CD4-positive, alpha-beta T cell treated with Interleukin-4 for 1 hour (primary cell): ENCODE measurements around the gene ATG9B.
"Not testable (repeated sequence)": the region's sequence is repeated elsewhere in the genome, so short reads cannot be mapped to it uniquely, and the experiment has no call there.

ENCODE experiments used
- DNase-seq, 2 donors: peaks; one replicate each; pipeline ENCODE4 v3.0.0-alpha.2; 2020 to 2022

ATG9B gene

GRCh38 chr7:151014950-151015349 is 9.3 kb downstream of the ATG9B start:
- DNase-seq, result peak; percentile 44 to 51

- peak; percentile 96 to 97 for DNase-seq
Observed at GRCh38 chr7:151013733-151014497, 10.4 kb downstream of the ATG9B start.

- no peak for DNase-seq
Observed at GRCh38 chr7:151013356-151013732, 10.9 kb downstream of the ATG9B start.

GRCh38 chr7:151012911-151013347 is 11.4 kb downstream of the ATG9B start:
- DNase-seq, result peak in 1 of 2 donors; percentile 27

GRCh38 chr7:151012031-151012692 is 12.1 kb downstream of the ATG9B start:
- DNase-seq, result no peak

GRCh38 chr7:151011616-151012015 is 12.7 kb downstream of the ATG9B start:
- not testable (repeated sequence) for DNase-seq

- no peak for DNase-seq
Observed at GRCh38 chr7:151011097-151011409, 13.2 kb downstream of the ATG9B start.

GRCh38 chr7:151010307-151011096 is 13.8 kb downstream of the ATG9B start:
- peak; percentile 45 to 61 for DNase-seq

GRCh38 chr7:151010037-151010306 is 14.3 kb downstream of the ATG9B start:
- DNase-seq, result no peak

GRCh38 chr7:151009327-151010036 is 14.8 kb downstream of the ATG9B start:
- no peak for DNase-seq

- peak; percentile 76 to 87 for DNase-seq
Observed at GRCh38 chr7:151008511-151009323, 15.6 kb downstream of the ATG9B start.

GRCh38 chr7:151008143-151008510 is 16.2 kb downstream of the ATG9B start:
- DNase-seq, result peak in 1 of 2 donors; percentile 69

- no peak for DNase-seq
Observed at GRCh38 chr7:151007469-151007898, 16.8 kb downstream of the ATG9B start.

GRCh38 chr7:151006590-151007300 is 17.5 kb downstream of the ATG9B start:
- DNase-seq, result no peak

- DNase-seq, result no peak
Observed at GRCh38 chr7:151005566-151005965, 18.7 kb downstream of the ATG9B start.

- DNase-seq, result no peak
Observed at GRCh38 chr7:151003572-151003971, 20.7 kb downstream of the ATG9B start.

- DNase-seq, result no peak
Observed at GRCh38 chr7:151001546-151001945, 22.7 kb downstream of the ATG9B start.

- no peak for DNase-seq
Observed at GRCh38 chr7:151000897-151001495, 23.3 kb downstream of the ATG9B start.

- peak; percentile 55 to 63 for DNase-seq
Observed at GRCh38 chr7:150999497-151000230, 24.6 kb downstream of the ATG9B start.

- no peak for DNase-seq
Observed at GRCh38 chr7:150999001-150999400, 25.3 kb downstream of the ATG9B start.

GRCh38 chr7:150998341-150998740 is 26.0 kb downstream of the ATG9B start:
- no peak for DNase-seq
